ENCODE data around the gene CHST8. TPM values are rescaled to one million over a fixed set of nuclear protein-coding genes. Genes with fewer than 3 reads are reported as not detected.

Gene CHST8
- total RNA-seq, 4 donors from 2014 or later = not detected

- Histone ChIP-seq H3K9me3 (no peaks in the 10 kb centered on the region), H3K36me3 (no peaks in the 10 kb centered on the region), H3K4me1 (no peaks in the 10 kb centered on the region), H3K27ac (no peak overlapping the region), H3K4me3 (no peak overlapping the region), H3K27me3 (peaks cover 5% of the 10 kb centered on the region)
- TF ChIP-seq POLR2A (IDR thresholded peaks at IDR 0.05) = no peak
- TF ChIP-seq CTCF (IDR thresholded peaks at IDR 0.05) = no peak
- no peak for TF ChIP-seq POLR2AphosphoS5 (IDR thresholded peaks at IDR 0.05)
- TF ChIP-seq EP300 (IDR thresholded peaks at IDR 0.05; ENCODE audit: low read depth) = no peak
- in situ Hi-C loops (cut with MboI; ENCODE audit: low pct_ligation_motif_present in 1 of 4, low pct_unique_long_range_greater_than_20kb in 1 of 4, low sequenced_read_pairs in 3 of 4) = no loop called here
- intact Hi-C loops (cut with DNase I; ENCODE audit: low total_unique reads) = no loop called here
- no peak for DNase-seq
- WGBS, 2 donors (ENCODE audit: low coverage in 1 of 2) = 13 to 80% methylated on average over 1 to 3 of the region's 3 CpGs
These were observed 106.4 kb downstream of the CHST8 start for GRCh38 chr19:33728141-33728540.

- WGBS, 2 donors (ENCODE audit: low coverage in 1 of 2) = 74 to 80% methylated on average over 8 of the region's 8 CpGs
These were observed 109.3 kb downstream of the CHST8 start for GRCh38 chr19:33730858-33731607.

GRCh38 chr19:33731881-33732280 lies 110.1 kb downstream of the CHST8 start:
- intact Hi-C loops (cut with DNase I; ENCODE audit: low total_unique reads) (no loop called here), in situ Hi-C loops (cut with MboI; ENCODE audit: low pct_ligation_motif_present in 1 of 4, low pct_unique_long_range_greater_than_20kb in 1 of 4, low sequenced_read_pairs in 3 of 4) (no loop called here)
- Histone ChIP-seq H3K27ac (no peak overlapping the region), H3K9me3 (no peaks in the 10 kb centered on the region), H3K27me3 (no peaks in the 10 kb centered on the region), H3K4me1 (no peaks in the 10 kb centered on the region), H3K4me3 (no peak overlapping the region), H3K36me3 (no peaks in the 10 kb centered on the region)
- no peak for DNase-seq
- TF ChIP-seq EP300 (IDR thresholded peaks at IDR 0.05; ENCODE audit: low read depth) (no peak), POLR2A (IDR thresholded peaks at IDR 0.05) (no peak)
- 57% methylated on average over 7 of the region's 7 CpGs; no CpG with 5 or more reads in 1 of the 2 donors for WGBS, 2 donors (ENCODE audit: low coverage in 1 of 2)

More at GRCh38 chr19:33730858-33731607, 109.3 kb downstream of the CHST8 start:
- H3K27ac ChIP-seq = no peak overlapping the region
- intact Hi-C loops (cut with DNase I; ENCODE audit: low total_unique reads) (no loop called here), in situ Hi-C loops (cut with MboI; ENCODE audit: low pct_ligation_motif_present in 1 of 4, low pct_unique_long_range_greater_than_20kb in 1 of 4, low sequenced_read_pairs in 3 of 4) (no loop called here)
- H3K4me3 ChIP-seq = no peak overlapping the region
- DNase-seq = no peak
- H3K4me1 ChIP-seq = no peaks in the 10 kb centered on the region
- TF ChIP-seq EP300 (IDR thresholded peaks at IDR 0.05; ENCODE audit: low read depth) (no peak), POLR2A (IDR thresholded peaks at IDR 0.05) (no peak), POLR2AphosphoS5 (IDR thresholded peaks at IDR 0.05) (no peak), CTCF (IDR thresholded peaks at IDR 0.05) (no peak)
- H3K36me3 ChIP-seq = no peaks in the 10 kb centered on the region
- no peaks in the 10 kb centered on the region for H3K27me3 ChIP-seq
- H3K9me3 ChIP-seq = no peaks in the 10 kb centered on the region

GRCh38 chr19:33734913-33735312 lies 113.2 kb downstream of the CHST8 start:
- intact Hi-C loops (cut with DNase I; ENCODE audit: low total_unique reads) (no loop called here), in situ Hi-C loops (cut with MboI; ENCODE audit: low pct_ligation_motif_present in 1 of 4, low pct_unique_long_range_greater_than_20kb in 1 of 4, low sequenced_read_pairs in 3 of 4) (no loop called here)
- Histone ChIP-seq H3K27ac (no peak overlapping the region), H3K9me3 (no peaks in the 10 kb centered on the region), H3K36me3 (no peaks in the 10 kb centered on the region), H3K4me3 (no peak overlapping the region), H3K4me1 (no peaks in the 10 kb centered on the region), H3K27me3 (no peaks in the 10 kb centered on the region)
- no peak for DNase-seq
- no peak for TF ChIP-seq EP300 (IDR thresholded peaks at IDR 0.05; ENCODE audit: low read depth)
- WGBS, 2 donors (ENCODE audit: low coverage in 1 of 2) = 0 to 14% methylated on average over 1 to 3 of the region's 3 CpGs

GRCh38 chr19:33736158-33736557 lies 114.4 kb downstream of the CHST8 start:
- intact Hi-C loops (cut with DNase I; ENCODE audit: low total_unique reads) = no loop called here
- TF ChIP-seq POLR2A (IDR thresholded peaks at IDR 0.05) (no peak), EP300 (IDR thresholded peaks at IDR 0.05; ENCODE audit: low read depth) (no peak), CTCF (IDR thresholded peaks at IDR 0.05) (no peak), POLR2AphosphoS5 (IDR thresholded peaks at IDR 0.05) (no peak)
- H3K27ac ChIP-seq = no peak overlapping the region
- no peaks in the 10 kb centered on the region for H3K4me1 ChIP-seq
- no peaks in the 10 kb centered on the region for H3K27me3 ChIP-seq
- H3K4me3 ChIP-seq = no peak overlapping the region
- H3K9me3 ChIP-seq = no peaks in the 10 kb centered on the region
- no peak for DNase-seq
- in situ Hi-C loops (cut with MboI; ENCODE audit: low pct_ligation_motif_present in 1 of 4, low pct_unique_long_range_greater_than_20kb in 1 of 4, low sequenced_read_pairs in 3 of 4) = no loop called here
- WGBS, 2 donors (ENCODE audit: low coverage in 1 of 2) = 52% methylated on average over 6 of the region's 6 CpGs; no CpG with 5 or more reads in 1 of the 2 donors
- no peaks in the 10 kb centered on the region for H3K36me3 ChIP-seq
